Right kidney (tissue), 1 donor: ENCODE measurements around the gene OR5A1.

Experiments used
- DNase-seq: peaks from one replicate; pipeline ENCODE4 v3.0.0-alpha.2; 2016

The OR5A1 gene

DNA sequence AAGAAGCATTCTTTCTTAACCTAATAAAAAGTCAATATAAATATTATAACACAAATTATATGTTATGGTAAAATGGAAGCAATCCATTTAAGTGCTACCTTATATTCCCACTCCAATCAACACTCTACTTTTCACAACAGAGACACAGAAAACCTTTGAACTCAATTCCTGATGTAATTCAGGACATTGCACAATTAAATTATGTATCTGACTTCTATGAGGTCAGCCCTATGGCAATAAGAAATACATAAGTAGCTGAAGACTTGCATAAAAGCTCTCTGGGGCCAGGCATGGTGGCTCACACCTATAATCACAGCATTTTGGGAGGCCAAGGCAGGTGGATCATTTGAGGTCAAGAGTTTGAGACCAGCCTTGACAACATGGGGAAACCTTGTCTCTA is 43.6 kb downstream of the OR5A1 start:
- DNase-seq: no peak

- no peak for DNase-seq
Observed at GRCh38 chr11:59480359-59480758, 44.1 kb downstream of the OR5A1 start.
